Gastroesophageal sphincter (tissue), 4 donors: ENCODE measurements around the gene OCIAD2. TPM values are rescaled to one million over a fixed set of nuclear protein-coding genes. Genes with fewer than 3 reads are reported as not detected.

Experiments used
- ATAC-seq: fragments of 150-250 bp; one replicate; pipeline ENCODE4 v1.9.1; 2016; ENCODE audit warnings: mild to moderate bottlenecking, moderate library complexity
- H3K27ac ChIP-seq, 4 donors: fragments of 200-600 bp; sonication (generic) in 3 of 4; 1 replicate in 3 of 4; 2 replicates in 1 of 4; pipeline ENCODE4 v1.5.1; 2016 to 2019
- H3K27me3 ChIP-seq: fragments of 200-600 bp; sonication (generic); one replicate; pipeline ENCODE4 v1.5.1; 2019
- H3K36me3 ChIP-seq, 2 donors: fragments of 200-600 bp; sonication (generic); one replicate each; pipeline ENCODE4 v1.5.1; 2019; ENCODE audit warnings: control low read depth in 1 of 2
- H3K4me1 ChIP-seq, 3 donors: fragments of 200-600 bp; sonication (generic); 1 replicate in 2 of 3; 2 replicates in 1 of 3; pipeline ENCODE4 v1.5.1; 2016 to 2019; ENCODE audit warnings: control low read depth in 2 of 3
- H3K4me3 ChIP-seq, 2 donors: fragments of 200-600 bp; sonication (generic); one replicate each; pipeline ENCODE4 v1.5.1; 2019; ENCODE audit warnings: mild to moderate bottlenecking in 1 of 2, moderate library complexity in 1 of 2
- H3K9me3 ChIP-seq, 3 donors: fragments of 200-600 bp; sonication (generic); one replicate each; pipeline ENCODE4 v1.5.1; 2017 to 2019; ENCODE audit warnings: control low read depth in 2 of 3
- CTCF ChIP-seq, 4 experiments: fragments of 200-600 bp in 2 of 4; fragments of 450-650 bp in 2 of 4; sonication (generic) in 1 of 4; IDR thresholded peaks; one replicate each; pipeline ENCODE4 v1.5.1; 2017 to 2019; ENCODE audit warnings: antibody characterized with exemption in 4 of 4, mild to moderate bottlenecking in 2 of 4, moderate library complexity in 2 of 4
- EP300 ChIP-seq: sonication (generic); formaldehyde crosslinking; IDR thresholded peaks from one replicate; pipeline ENCODE4 v1.6.1; 2017; ENCODE audit warnings: antibody characterized with exemption, mild to moderate bottlenecking
- POLR2A ChIP-seq, 2 donors: fragments of 450-650 bp; IDR thresholded peaks; one replicate each; pipeline ENCODE4 v1.6.1; 2017; ENCODE audit warnings: antibody characterized with exemption in 2 of 2, mild to moderate bottlenecking in 2 of 2, moderate library complexity in 1 of 2
- POLR2AphosphoS5 ChIP-seq: sonication (generic); formaldehyde crosslinking; IDR thresholded peaks from one replicate; pipeline ENCODE4 v1.6.1; 2017; ENCODE audit warnings: antibody characterized with exemption
- WGBS, 2 donors: methylation state at CpG; one replicate each; pipeline ENCODE4 v1.1.5; 2018; ENCODE audit warnings: low coverage in 1 of 2; 5-methylcytosine and 5-hydroxymethylcytosine counted together
- total RNA-seq, 4 donors: library from RNA; depleted of rRNA; stranded (reverse); fragments of >200 nt; gene quantifications; one replicate each; pipeline ENCODE4 v1.1.0, GENCODE V29; 2016

The OCIAD2 gene
- total RNA-seq, 4 donors from 2014 or later = 2.4 to 9.3 (median 5.0) TPM

GRCh38 chr4:48947731-48948130 lies 41.2 kb upstream of the OCIAD2 start:
- Histone ChIP-seq H3K9me3 (peaks cover 0 to 9% (median 0%) of the 10 kb centered on the region in 3 donors), H3K27me3 (no peaks in the 10 kb centered on the region), H3K4me3 (no peak overlapping the region), H3K36me3 (no peaks in the 10 kb centered on the region), H3K27ac (no peak overlapping the region), H3K4me1 (no peaks in the 10 kb centered on the region)
- TF ChIP-seq POLR2AphosphoS5 = no peak
- no peak for TF ChIP-seq EP300
- TF ChIP-seq POLR2A (IDR thresholded peaks at IDR 0.05) = no peak
- TF ChIP-seq CTCF (IDR thresholded peaks at IDR 0.05) = no peak
- ATAC-seq = no peak
- WGBS, 2 donors = 67 to 82% methylated on average over 1 of the region's 1 CpG

- Histone ChIP-seq H3K36me3 (no peaks in the 10 kb centered on the region), H3K4me1 (no peaks in the 10 kb centered on the region), H3K9me3 (no peaks in the 10 kb centered on the region), H3K27me3 (no peaks in the 10 kb centered on the region), H3K27ac (no peak overlapping the region), H3K4me3 (no peak overlapping the region)
- no peak for TF ChIP-seq POLR2AphosphoS5
- no peak for TF ChIP-seq POLR2A (IDR thresholded peaks at IDR 0.05)
- ATAC-seq = no peak
- 36 to 53% methylated on average over 2 of the region's 2 CpGs for WGBS, 2 donors
These were observed 39.4 kb upstream of the OCIAD2 start for GRCh38 chr4:48945981-48946380.

GRCh38 chr4:48944756-48945241 lies 38.2 kb upstream of the OCIAD2 start:
- Histone ChIP-seq H3K27me3 (no peaks in the 10 kb centered on the region), H3K27ac (no peak overlapping the region), H3K36me3 (no peaks in the 10 kb centered on the region), H3K4me3 (no peak overlapping the region), H3K4me1 (no peaks in the 10 kb centered on the region), H3K9me3 (no peaks in the 10 kb centered on the region)
- TF ChIP-seq POLR2A (IDR thresholded peaks at IDR 0.05) = no peak
- no peak for TF ChIP-seq EP300
- no peak for TF ChIP-seq POLR2AphosphoS5
- no peak for TF ChIP-seq CTCF (IDR thresholded peaks at IDR 0.05)
- ATAC-seq = no peak
- WGBS, 2 donors = 59 to 72% methylated on average over 4 to 6 of the region's 6 CpGs

GRCh38 chr4:48944252-48944651 lies 37.7 kb upstream of the OCIAD2 start:
- 78 to 100% methylated on average over 3 to 6 of the region's 8 CpGs for WGBS, 2 donors
- no peak for ATAC-seq

GRCh38 chr4:48943387-48943786 lies 36.8 kb upstream of the OCIAD2 start:
- 20 to 67% methylated on average over 1 of the region's 1 CpG for WGBS, 2 donors

More at GRCh38 chr4:48944252-48944651, 37.7 kb upstream of the OCIAD2 start:
- no peak for TF ChIP-seq EP300
- Histone ChIP-seq H3K27me3 (no peaks in the 10 kb centered on the region), H3K4me1 (no peaks in the 10 kb centered on the region), H3K36me3 (no peaks in the 10 kb centered on the region), H3K27ac (no peak overlapping the region), H3K9me3 (no peaks in the 10 kb centered on the region), H3K4me3 (no peak overlapping the region)

More at GRCh38 chr4:48943387-48943786, 36.8 kb upstream of the OCIAD2 start:
- no peaks in the 10 kb centered on the region for H3K36me3 ChIP-seq
- H3K27ac ChIP-seq = no peak overlapping the region
- H3K4me3 ChIP-seq = no peak overlapping the region
- H3K4me1 ChIP-seq = no peaks in the 10 kb centered on the region
- TF ChIP-seq POLR2AphosphoS5 (no peak), CTCF (IDR thresholded peaks at IDR 0.05) (no peak), POLR2A (IDR thresholded peaks at IDR 0.05) (no peak), EP300 (no peak)
- ATAC-seq = no peak
- peaks cover 0 to 3% (median 0%) of the 10 kb centered on the region in 3 donors for H3K9me3 ChIP-seq
- H3K27me3 ChIP-seq = no peaks in the 10 kb centered on the region
